Activated T-cell treated with anti-CD3 and anti-CD28 coated beads for 1 hour (primary cell): ENCODE results near the gene ZNF536.

Source experiments
- DNase-seq: peaks from one replicate; pipeline ENCODE4 v3.0.0-alpha.2; 2020; ENCODE audit warnings: low read depth

The ZNF536 gene

GRCh38 chr19:30563691-30564090 is 191.5 kb downstream of the ZNF536 start:
- DNase-seq: no peak

GRCh38 chr19:30564551-30565011 is 192.4 kb downstream of the ZNF536 start:
- DNase-seq: no peak

- no peak for DNase-seq
Measured at GRCh38 chr19:30565636-30566035, 193.5 kb downstream of the ZNF536 start.

- DNase-seq: no peak
Measured at GRCh38 chr19:30566681-30567420, 194.7 kb downstream of the ZNF536 start.

GRCh38 chr19:30567536-30568232 is 195.5 kb downstream of the ZNF536 start:
- DNase-seq: no peak

GRCh38 chr19:30570194-30570593 is 198.0 kb downstream of the ZNF536 start:
- DNase-seq: no peak

- no peak for DNase-seq
Measured at GRCh38 chr19:30577551-30578105, 205.4 kb downstream of the ZNF536 start.

- DNase-seq: no peak
Measured at GRCh38 chr19:30579419-30579818, 207.2 kb downstream of the ZNF536 start.

- no peak for DNase-seq
Measured at GRCh38 chr19:30580673-30581072, 208.5 kb downstream of the ZNF536 start.

GRCh38 chr19:30584090-30584489 is 211.9 kb downstream of the ZNF536 start:
- no peak for DNase-seq

GRCh38 chr19:30587869-30588268 is 215.7 kb downstream of the ZNF536 start:
- DNase-seq: no peak

GRCh38 chr19:30590596-30591229 is 218.5 kb downstream of the ZNF536 start:
- DNase-seq: no peak

- no peak for DNase-seq
Measured at GRCh38 chr19:30593356-30593755, 221.2 kb downstream of the ZNF536 start.

- no peak for DNase-seq
Measured at GRCh38 chr19:30593975-30594745, 222.0 kb downstream of the ZNF536 start.

GRCh38 chr19:30596268-30596667 is 224.1 kb downstream of the ZNF536 start:
- DNase-seq: no peak

- no peak for DNase-seq
Measured at GRCh38 chr19:30596813-30597399, 224.7 kb downstream of the ZNF536 start.

- DNase-seq: no peak
Measured at GRCh38 chr19:30598688-30599087, 226.5 kb downstream of the ZNF536 start.

GRCh38 chr19:30602661-30603350 is 230.6 kb downstream of the ZNF536 start:
- no peak for DNase-seq

GRCh38 chr19:30604657-30605056 is 232.5 kb downstream of the ZNF536 start:
- no peak for DNase-seq

- DNase-seq: no peak
Measured at GRCh38 chr19:30605333-30605732, 233.1 kb downstream of the ZNF536 start.
